Kidney (tissue), 14 donors: Measurements from ENCODE around the gene ABTB2. TPM values are rescaled to one million over a fixed set of nuclear protein-coding genes. Genes with fewer than 3 reads are reported as not detected.

ENCODE experiments used
- DNase-seq, 5 donors: peaks; one replicate each; pipeline ENCODE4 v3.0.0-alpha.2; 2013 to 2020
- FAIRE-seq: peaks from 2 replicates; lab custom pipeline; 2012; peaks lifted over from hg19 to GRCh38; lab: Jason Lieb, UNC
- H3K27ac ChIP-seq, 2 donors: one replicate each; pipeline ENCODE4 v1.7.0; 2013; ENCODE audit warnings: low read depth in 2 of 2, low read length in 2 of 2, inconsistent platforms in 1 of 2
- H3K27me3 ChIP-seq: one replicate; pipeline ENCODE4 v1.7.1; 2013; ENCODE audit warnings: low read length, inconsistent platforms; ENCODE audit not compliant: control insufficient read depth, insufficient read depth
- H3K36me3 ChIP-seq, 3 donors: one replicate each; pipeline versions ENCODE4 v1.7.0 to v1.7.1; 2013; ENCODE audit warnings: low read length in 3 of 3, control low read depth in 1 of 3, inconsistent platforms in 1 of 3; ENCODE audit not compliant: insufficient read depth in 3 of 3, control insufficient read depth in 2 of 3
- H3K4me1 ChIP-seq, 3 donors: one replicate each; pipeline versions ENCODE4 v1.7.0 to v1.7.1; 2013; ENCODE audit warnings: low read length in 3 of 3, inconsistent platforms in 1 of 3, low read depth in 1 of 3; ENCODE audit not compliant: control insufficient read depth in 2 of 3, insufficient read depth in 2 of 3
- H3K4me3 ChIP-seq, 3 donors: one replicate each; pipeline versions ENCODE4 v1.7.0 to v1.8.1; 2013; ENCODE audit warnings: low read length in 3 of 3, control low read depth in 1 of 3, inconsistent platforms in 1 of 3
- H3K9ac ChIP-seq, 3 donors: one replicate each; pipeline versions ENCODE4 v1.7.0 to v1.7.1; 2013; ENCODE audit warnings: low read length in 3 of 3, control low read depth in 1 of 3, inconsistent platforms in 1 of 3
- H3K9me3 ChIP-seq, 3 donors: one replicate each; pipeline versions ENCODE4 v1.7.0 to v1.7.1; 2013; ENCODE audit warnings: low read length in 3 of 3, control low read depth in 1 of 3, inconsistent platforms in 1 of 3; ENCODE audit not compliant: control insufficient read depth in 2 of 3, insufficient read depth in 1 of 3
- CTCF ChIP-seq: IDR thresholded peaks from 3 replicates; pipeline ENCODE4 v1.5.1; 2012; ENCODE audit warnings: mild to moderate bottlenecking, moderate library complexity, borderline replicate concordance; ENCODE audit not compliant: insufficient read depth; ENCODE audit errors: extremely low read depth
- intact Hi-C: fragments of 100-400 bp; cut with DNase I; formaldehyde crosslinking; loops from one replicate; pipeline ENCODE4 v1.11.1; 2022
- polyA plus RNA-seq: library from polyadenylated mRNA; stranded (reverse); fragments of 350-450 nt; fragmentation: Illumina TruSeq; extraction: RNeasy Lipid Tissue Mini Kit (QIAGEN cat#74804); gene quantifications from one replicate; pipeline ENCODE4 v1.2.3, GENCODE V29; 2014; ENCODE audit warnings: low read depth, low replicate concordance; ENCODE audit not compliant: insufficient read depth
- total RNA-seq: library from RNA; stranded (reverse); fragmentation: NEBNext Ultra II Directional; extraction: Animal tissue kit (Norgen Biotek cat#: 25700); gene quantifications from one replicate; pipeline ENCODE4 v1.2.1, GENCODE V29; 2021
- donor health status: control.
- donor health status: control.
- donor health status: control.
- donor health status: control.
- donor health status: control.
- donor health status: DM: yes; HTN: yes; CAD: no.
- donor health status: Normal renal cell carcinoma (clear cell type).

Gene ABTB2
- total and polyA plus RNA-seq, 2 donors from 2014 or later, result 7.6 to 22.1 TPM

GRCh38 chr11:34280945-34281872, 76.6 kb downstream of the ABTB2 start:
- no peak overlapping the region for H3K4me3 ChIP-seq
- no peak overlapping the region for H3K9ac ChIP-seq
- peaks cover 0 to 16% (median 6%) of the 10 kb centered on the region in 3 donors for H3K4me1 ChIP-seq
- no peaks in the 10 kb centered on the region for H3K27me3 ChIP-seq
- H3K9me3 ChIP-seq, result no peaks in the 10 kb centered on the region
- intact Hi-C loops, result no loop called here
- no peak overlapping the region for H3K27ac ChIP-seq
- DNase-seq (no peak), FAIRE-seq (no peak)
- no peak for TF ChIP-seq CTCF
- no peaks in the 10 kb centered on the region for H3K36me3 ChIP-seq

GRCh38 chr11:34278693-34279297, 79.0 kb downstream of the ABTB2 start:
- intact Hi-C loops, result no loop called here
- FAIRE-seq, result no peak

GRCh38 chr11:34278175-34278574, 79.6 kb downstream of the ABTB2 start:
- H3K4me3 ChIP-seq, result no peak overlapping the region
- H3K36me3 ChIP-seq, result no peaks in the 10 kb centered on the region
- no peak overlapping the region for H3K9ac ChIP-seq
- no peaks in the 10 kb centered on the region for H3K9me3 ChIP-seq
- TF ChIP-seq CTCF, result no peak
- no peak for FAIRE-seq
- H3K4me1 ChIP-seq, result peaks cover 0 to 16% (median 16%) of the 10 kb centered on the region in 3 donors
- H3K27me3 ChIP-seq, result no peaks in the 10 kb centered on the region
- no peak for DNase-seq
- intact Hi-C loops, result no loop called here
- peak overlapping the region in 1 of 2 donors; percentile 8 for H3K27ac ChIP-seq

More at GRCh38 chr11:34278693-34279297, 79.0 kb downstream of the ABTB2 start:
- Histone ChIP-seq H3K27ac (peak overlapping the region; percentile 8 to 25), H3K9ac (no peak overlapping the region), H3K9me3 (no peaks in the 10 kb centered on the region), H3K4me1 (peaks cover 0 to 16% (median 16%) of the 10 kb centered on the region in 3 donors), H3K36me3 (no peaks in the 10 kb centered on the region), H3K27me3 (no peaks in the 10 kb centered on the region), H3K4me3 (no peak overlapping the region)
- DNase-seq, result no peak
- TF ChIP-seq CTCF, result no peak
